GM12892 (cell line): ENCODE results near the gene CRY2.

Experiments used
- POLR2A ChIP-seq: IDR thresholded peaks from 2 replicates; pipeline ENCODE4 v1.6.1; 2011; ENCODE audit warnings: low read depth, low read length, control low read depth
- POLR2AphosphoS5 ChIP-seq: IDR thresholded peaks from 2 replicates; pipeline ENCODE4 v1.6.1; 2011; ENCODE audit warnings: low read depth, low read length, control low read depth

DNA sequence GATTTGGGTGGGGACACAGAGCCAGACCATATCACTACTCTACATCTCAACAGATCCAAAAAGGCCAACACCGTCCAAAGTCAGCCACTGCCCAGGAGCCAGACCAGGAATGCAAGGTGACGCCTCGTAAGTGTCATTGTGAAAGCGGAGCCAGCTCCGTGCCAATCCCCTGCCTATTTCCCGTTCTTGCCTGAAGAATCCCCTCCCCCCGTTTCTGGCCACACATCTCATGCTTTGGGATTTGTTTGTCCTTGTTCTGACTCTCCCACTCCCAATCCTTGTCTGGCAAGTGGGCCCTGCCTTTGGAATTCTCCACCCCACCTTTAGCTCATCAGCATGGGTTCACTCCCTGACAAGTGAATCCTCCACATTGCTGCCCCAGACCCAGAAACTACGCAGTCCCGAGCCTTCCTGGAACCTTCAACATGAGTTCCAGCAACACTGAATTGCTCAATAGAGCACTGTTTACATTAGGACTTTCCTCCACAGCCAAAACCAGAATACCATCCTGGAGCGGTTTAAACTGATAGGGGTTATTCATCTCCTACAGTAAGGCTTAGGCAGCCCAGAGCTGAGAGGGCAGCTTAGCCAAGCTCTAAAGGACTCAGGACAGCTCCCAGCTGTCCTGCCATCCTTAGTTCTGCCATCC, 48.4 kb upstream of the CRY2 start:
- TF ChIP-seq POLR2AphosphoS5 (no peak), POLR2A (no peak)
